ENCODE results near the gene PAX3.

- no peak for TF ChIP-seq EZH2 (IDR thresholded peaks at IDR 0.05)
- no peak for TF ChIP-seq POLR2AphosphoS5 (IDR thresholded peaks at IDR 0.05; ENCODE audit: borderline replicate concordance, low read depth, low read length)
- TF ChIP-seq FOXP2 (optimal IDR thresholded peaks at IDR 0.05; ENCODE audit: control extremely low read depth, extremely low read length, insufficient read depth), result no peak
These were observed 8.4 kb downstream of the PAX3 start for GRCh38 chr2:222290401-222290735.
